Liver (tissue), 3 donors: ENCODE data around the gene LRRC55.

Experiments
- CTCF ChIP-seq: fragments of 150-350 bp; IDR thresholded peaks from 2 replicates; pipeline ENCODE4 v1.5.1; 2017; ENCODE audit warnings: improper control_type of control experiment, low read depth, low read length; ENCODE audit not compliant: missing input control
- EGR1 ChIP-seq, 2 donors: IDR thresholded peaks; 2 replicates each; pipeline ENCODE4 v1.6.1; 2016 to 2018; ENCODE audit warnings: antibody characterized with exemption in 2 of 2, low read depth in 2 of 2
- FOXA1 ChIP-seq: IDR thresholded peaks from 2 replicates; pipeline ENCODE4 v1.6.1; 2016; ENCODE audit warnings: antibody characterized with exemption
- GABPA ChIP-seq, 2 donors: IDR thresholded peaks in 1 of 2; conservative IDR thresholded peaks in 1 of 2; 2 replicates each; pipeline ENCODE4 v1.6.1; 2016; ENCODE audit warnings: antibody characterized with exemption in 2 of 2, mild to moderate bottlenecking in 1 of 2, moderate library complexity in 1 of 2
- HNF4G ChIP-seq: IDR thresholded peaks from 2 replicates; pipeline ENCODE4 v1.6.1; 2016; ENCODE audit warnings: antibody characterized with exemption
- JUND ChIP-seq, 2 donors: IDR thresholded peaks; 2 replicates each; pipeline ENCODE4 v1.6.1; 2016; ENCODE audit warnings: antibody characterized with exemption in 2 of 2
- MAX ChIP-seq: IDR thresholded peaks from 2 replicates; pipeline ENCODE4 v1.6.1; 2016; ENCODE audit warnings: antibody characterized with exemption
- RAD21 ChIP-seq, 2 donors: IDR thresholded peaks; 2 replicates each; pipeline ENCODE4 v1.6.1; 2016; ENCODE audit warnings: antibody characterized with exemption in 2 of 2, mild to moderate bottlenecking in 2 of 2
- RXRA ChIP-seq, 2 donors: IDR thresholded peaks; 2 replicates each; pipeline ENCODE4 v1.6.1; 2017 to 2018; ENCODE audit warnings: antibody characterized with exemption in 2 of 2, mild to moderate bottlenecking in 1 of 2
- YY1 ChIP-seq: IDR thresholded peaks from 2 replicates; pipeline ENCODE4 v1.6.1; 2016; ENCODE audit warnings: antibody characterized with exemption, mild to moderate bottlenecking
- TF ChIP-seq, protein P1 (sequence below): IDR thresholded peaks from 2 replicates; pipeline ENCODE4 v1.6.1; 2016; ENCODE audit warnings: antibody characterized with exemption, mild to moderate bottlenecking
- donor health status: healthy.
- donor health status: healthy.

GRCh38 chr11:57223601-57224000 lies 41.8 kb downstream of the LRRC55 start:
- TF ChIP-seq CTCF (no peak), FOXA1 (no peak), HNF4G (no peak), JUND (IDR thresholded peaks at IDR 0.05) (no peak), RXRA (IDR thresholded peaks at IDR 0.05) (no peak), EGR1 (IDR thresholded peaks at IDR 0.05; ENCODE audit: low read depth in 2 of 2) (no peak), RAD21 (IDR thresholded peaks at IDR 0.05) (no peak), GABPA (IDR thresholded peaks at IDR 0.05 in 1 of 2, conservative IDR thresholded peaks at IDR 0.05 in 1 of 2) (no peak), YY1 (no peak), MAX (no peak)
- TF ChIP-seq, protein P1, sequence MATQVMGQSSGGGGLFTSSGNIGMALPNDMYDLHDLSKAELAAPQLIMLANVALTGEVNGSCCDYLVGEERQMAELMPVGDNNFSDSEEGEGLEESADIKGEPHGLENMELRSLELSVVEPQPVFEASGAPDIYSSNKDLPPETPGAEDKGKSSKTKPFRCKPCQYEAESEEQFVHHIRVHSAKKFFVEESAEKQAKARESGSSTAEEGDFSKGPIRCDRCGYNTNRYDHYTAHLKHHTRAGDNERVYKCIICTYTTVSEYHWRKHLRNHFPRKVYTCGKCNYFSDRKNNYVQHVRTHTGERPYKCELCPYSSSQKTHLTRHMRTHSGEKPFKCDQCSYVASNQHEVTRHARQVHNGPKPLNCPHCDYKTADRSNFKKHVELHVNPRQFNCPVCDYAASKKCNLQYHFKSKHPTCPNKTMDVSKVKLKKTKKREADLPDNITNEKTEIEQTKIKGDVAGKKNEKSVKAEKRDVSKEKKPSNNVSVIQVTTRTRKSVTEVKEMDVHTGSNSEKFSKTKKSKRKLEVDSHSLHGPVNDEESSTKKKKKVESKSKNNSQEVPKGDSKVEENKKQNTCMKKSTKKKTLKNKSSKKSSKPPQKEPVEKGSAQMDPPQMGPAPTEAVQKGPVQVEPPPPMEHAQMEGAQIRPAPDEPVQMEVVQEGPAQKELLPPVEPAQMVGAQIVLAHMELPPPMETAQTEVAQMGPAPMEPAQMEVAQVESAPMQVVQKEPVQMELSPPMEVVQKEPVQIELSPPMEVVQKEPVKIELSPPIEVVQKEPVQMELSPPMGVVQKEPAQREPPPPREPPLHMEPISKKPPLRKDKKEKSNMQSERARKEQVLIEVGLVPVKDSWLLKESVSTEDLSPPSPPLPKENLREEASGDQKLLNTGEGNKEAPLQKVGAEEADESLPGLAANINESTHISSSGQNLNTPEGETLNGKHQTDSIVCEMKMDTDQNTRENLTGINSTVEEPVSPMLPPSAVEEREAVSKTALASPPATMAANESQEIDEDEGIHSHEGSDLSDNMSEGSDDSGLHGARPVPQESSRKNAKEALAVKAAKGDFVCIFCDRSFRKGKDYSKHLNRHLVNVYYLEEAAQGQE, result no peak
